HL-60 (cell line): ENCODE data around the gene MTO1.

Source experiments
- DNase-seq, 2 experiments: peaks; one replicate each; pipeline ENCODE4 v3.0.0-alpha.2; 2010 to 2020; ENCODE audit warnings: low read depth in 1 of 2, low spot score in 1 of 2
- H3K27ac ChIP-seq: fragments of 250-450 bp; sonication (Bioruptor Pico); replicated peaks from 2 replicates; pipeline ENCODE4 v1.5.1; 2020; ENCODE audit warnings: mild to moderate bottlenecking, moderate library complexity
- H3K27me3 ChIP-seq: fragments of 250-450 bp; sonication (Bioruptor Pico); 2 replicates; pipeline ENCODE4 v1.5.1; 2021; ENCODE audit warnings: mild to moderate bottlenecking, moderate library complexity; ENCODE audit not compliant: insufficient read depth, poor library complexity, severe bottlenecking
- H3K4me3 ChIP-seq: replicated peaks from 2 replicates; pipeline ENCODE4 v1.5.1; 2011; ENCODE audit warnings: mild to moderate bottlenecking, control low read depth, low read length; ENCODE audit not compliant: insufficient read depth
- CTCF ChIP-seq: IDR thresholded peaks from one replicate; pipeline ENCODE4 v1.5.1; 2011; ENCODE audit warnings: low read length, control low read depth, inconsistent platforms; ENCODE audit not compliant: insufficient read depth
- GABPA ChIP-seq: IDR thresholded peaks from 2 replicates; pipeline ENCODE4 v1.6.1; 2012; ENCODE audit warnings: low read depth
- POLR2AphosphoS5 ChIP-seq: IDR thresholded peaks from 2 replicates; pipeline ENCODE4 v1.6.1; 2012; ENCODE audit warnings: low read depth
- REST ChIP-seq: IDR thresholded peaks from 2 replicates; pipeline ENCODE4 v1.6.1; 2012; ENCODE audit warnings: low read depth; ENCODE audit not compliant: insufficient replicate concordance
- SPI1 ChIP-seq: IDR thresholded peaks from 2 replicates; pipeline ENCODE4 v1.6.1; 2012; ENCODE audit warnings: low read depth, mild to moderate bottlenecking, borderline replicate concordance

MTO1 gene

GRCh38 chr6:73521351-73521985, 59.9 kb downstream of the MTO1 start:
- Histone ChIP-seq H3K27me3 (no peaks in the 10 kb centered on the region), H3K27ac (peak overlapping the region; percentile 98), H3K4me3 (peak overlapping the region; percentile 80)
- DNase-seq = peak in 1 of 2 experiments; percentile 90
- TF ChIP-seq GABPA = no peak
- TF ChIP-seq REST = no peak
- TF ChIP-seq POLR2AphosphoS5 = no peak; the same call in 1 of the 2 replicates
- no peak for TF ChIP-seq CTCF
- TF ChIP-seq SPI1 = no peak; the same call in 1 of the 2 replicates

- peak overlapping the region; percentile 80 for H3K4me3 ChIP-seq
- H3K27ac ChIP-seq = peak overlapping the region; percentile 98
- no peaks in the 10 kb centered on the region for H3K27me3 ChIP-seq
- DNase-seq = peak; percentile 86 to 89
- TF ChIP-seq GABPA = peak; percentile 25; the same call in 1 of the 2 replicates
- TF ChIP-seq REST = peak; percentile 24
- peak; percentile 56; the same call in 1 of the 2 replicates for TF ChIP-seq SPI1
- no peak for TF ChIP-seq CTCF
- peak; percentile 85 for TF ChIP-seq POLR2AphosphoS5
Observed at GRCh38 chr6:73523434-73524123, 62.0 kb downstream of the MTO1 start.

- Histone ChIP-seq H3K4me3 (no peak overlapping the region), H3K27me3 (no peaks in the 10 kb centered on the region), H3K27ac (no peak overlapping the region)
- TF ChIP-seq POLR2AphosphoS5 (no peak), REST (no peak), CTCF (no peak), GABPA (no peak), SPI1 (no peak)
- no peak for DNase-seq
Observed at GRCh38 chr6:73525546-73526330, 64.2 kb downstream of the MTO1 start.
